ENCODE measurements around the gene VRK2. TPM values are rescaled to one million over a fixed set of nuclear protein-coding genes. Genes with fewer than 3 reads are reported as not detected.

Gene VRK2
- 32.9 TPM for polyA plus RNA-seq

GRCh38 chr2:58046585-58047372 lies at the start of gene VRK2:
TSS of gene VRK2 (plus strand) at chr2:58046806. CDS start at chr2:58048832, 2,026 bp downstream.
- Mint-ChIP-seq H3K4me3 (peak within 1 kb of the TSS; percentile 92 to 100 (median 96)), H3K27me3 (no peaks in the 10 kb centered on the region), H3K36me3 (no peaks in the 10 kb centered on the region), H3K27ac (peak within 1 kb of the TSS; percentile 94 to 99 (median 96)), H3K9me3 (no peaks in the 10 kb centered on the region), H3K4me1 (peaks cover 33 to 44% (median 37%) of the 10 kb centered on the region in 3 donors)

GRCh38 chr2:58006256-58006951 lies 40.2 kb upstream of the VRK2 start:
- peak overlapping the region in 1 of 3 donors; percentile 82 for H3K27ac Mint-ChIP-seq
- H3K9me3 Mint-ChIP-seq, result peaks cover 0 to 3% (median 0%) of the 10 kb centered on the region in 3 donors
- H3K27me3 Mint-ChIP-seq, result no peaks in the 10 kb centered on the region
- H3K4me3 Mint-ChIP-seq, result peak overlapping the region in 2 of 4 donors; percentile 19 to 63
- peaks cover 0 to 11% (median 10%) of the 10 kb centered on the region in 3 donors for H3K4me1 Mint-ChIP-seq
- peaks cover 9% of the 10 kb centered on the region for H3K36me3 Mint-ChIP-seq

GRCh38 chr2:58006952-58007284 lies 39.7 kb upstream of the VRK2 start:
- Mint-ChIP-seq H3K27ac (no peak overlapping the region), H3K4me3 (peak overlapping the region in 2 of 4 donors; percentile 19 to 63), H3K4me1 (peaks cover 0 to 11% (median 10%) of the 10 kb centered on the region in 3 donors), H3K27me3 (no peaks in the 10 kb centered on the region), H3K36me3 (peaks cover 9% of the 10 kb centered on the region), H3K9me3 (peaks cover 0 to 3% (median 0%) of the 10 kb centered on the region in 3 donors)

GRCh38 chr2:58010599-58010998 lies 36.0 kb upstream of the VRK2 start:
- Mint-ChIP-seq H3K9me3 (peaks cover 3 to 5% (median 3%) of the 10 kb centered on the region in 3 donors), H3K27me3 (no peaks in the 10 kb centered on the region), H3K27ac (peak overlapping the region in 1 of 3 donors; percentile 46), H3K36me3 (peaks cover 8% of the 10 kb centered on the region), H3K4me1 (peaks cover 0 to 11% (median 10%) of the 10 kb centered on the region in 3 donors), H3K4me3 (no peak overlapping the region)

- Mint-ChIP-seq H3K27ac (no peak overlapping the region), H3K4me1 (peaks cover 13 to 19% (median 15%) of the 10 kb centered on the region in 3 donors), H3K9me3 (peaks cover 0 to 1% (median under 1%) of the 10 kb centered on the region in 3 donors), H3K27me3 (no peaks in the 10 kb centered on the region), H3K36me3 (peaks cover 2% of the 10 kb centered on the region), H3K4me3 (no peak overlapping the region)
Measured at GRCh38 chr2:58019229-58019628, 27.4 kb upstream of the VRK2 start.

- Mint-ChIP-seq H3K9me3 (no peaks in the 10 kb centered on the region), H3K27me3 (no peaks in the 10 kb centered on the region), H3K4me3 (peak overlapping the region in 1 of 4 donors; percentile 94), H3K27ac (peak overlapping the region in 1 of 3 donors; percentile 11), H3K4me1 (peaks cover 13 to 24% (median 18%) of the 10 kb centered on the region in 3 donors), H3K36me3 (peaks cover 5% of the 10 kb centered on the region)
Measured at GRCh38 chr2:58025150-58025933, 21.3 kb upstream of the VRK2 start.

- Mint-ChIP-seq H3K4me1 (peaks cover 25 to 35% (median 29%) of the 10 kb centered on the region in 3 donors), H3K4me3 (no peak overlapping the region), H3K9me3 (no peaks in the 10 kb centered on the region), H3K27me3 (no peaks in the 10 kb centered on the region), H3K36me3 (peaks cover 5% of the 10 kb centered on the region), H3K27ac (no peak overlapping the region)
Measured at GRCh38 chr2:58027029-58027428, 19.6 kb upstream of the VRK2 start.

- no peaks in the 10 kb centered on the region for H3K9me3 Mint-ChIP-seq
- H3K27me3 Mint-ChIP-seq, result no peaks in the 10 kb centered on the region
- peaks cover 5% of the 10 kb centered on the region for H3K36me3 Mint-ChIP-seq
- peaks cover 35 to 36% (median 35%) of the 10 kb centered on the region in 3 donors for H3K4me1 Mint-ChIP-seq
- peak overlapping the region in 1 of 3 donors; percentile 54 for H3K27ac Mint-ChIP-seq
- no peak overlapping the region for H3K4me3 Mint-ChIP-seq
Measured at GRCh38 chr2:58030771-58031170, 15.8 kb upstream of the VRK2 start.

- Mint-ChIP-seq H3K4me1 (peaks cover 35 to 38% (median 38%) of the 10 kb centered on the region in 3 donors), H3K27ac (peak overlapping the region in 2 of 3 donors; percentile 20 to 60), H3K27me3 (no peaks in the 10 kb centered on the region), H3K9me3 (no peaks in the 10 kb centered on the region), H3K36me3 (peaks cover 7% of the 10 kb centered on the region), H3K4me3 (peak overlapping the region in 2 of 4 donors; percentile 79 to 88)
Measured at GRCh38 chr2:58032016-58032763, 14.4 kb upstream of the VRK2 start.

GRCh38 chr2:58032764-58033080 lies 13.9 kb upstream of the VRK2 start:
- H3K27me3 Mint-ChIP-seq, result no peaks in the 10 kb centered on the region
- H3K9me3 Mint-ChIP-seq, result peaks cover 0 to 3% (median 0%) of the 10 kb centered on the region in 3 donors
- H3K4me3 Mint-ChIP-seq, result peak overlapping the region in 2 of 4 donors; percentile 79 to 88
- peaks cover 7% of the 10 kb centered on the region for H3K36me3 Mint-ChIP-seq
- H3K4me1 Mint-ChIP-seq, result peaks cover 35 to 39% (median 38%) of the 10 kb centered on the region in 3 donors
- peak overlapping the region in 2 of 3 donors; percentile 20 to 39 for H3K27ac Mint-ChIP-seq

GRCh38 chr2:58033530-58033929 lies 13.1 kb upstream of the VRK2 start:
- H3K36me3 Mint-ChIP-seq, result peaks cover 7% of the 10 kb centered on the region
- H3K9me3 Mint-ChIP-seq, result peaks cover 0 to 3% (median 0%) of the 10 kb centered on the region in 3 donors
- H3K4me3 Mint-ChIP-seq, result no peak overlapping the region
- peaks cover 38 to 44% (median 39%) of the 10 kb centered on the region in 3 donors for H3K4me1 Mint-ChIP-seq
- H3K27ac Mint-ChIP-seq, result peak overlapping the region in 1 of 3 donors; percentile 78
- no peaks in the 10 kb centered on the region for H3K27me3 Mint-ChIP-seq

- Mint-ChIP-seq H3K4me1 (peaks cover 44 to 53% (median 45%) of the 10 kb centered on the region in 3 donors), H3K27ac (peak overlapping the region in 1 of 3 donors; percentile 52), H3K27me3 (no peaks in the 10 kb centered on the region), H3K4me3 (peak overlapping the region in 2 of 4 donors; percentile 19 to 79), H3K9me3 (peaks cover 0 to 3% (median 0%) of the 10 kb centered on the region in 3 donors), H3K36me3 (peaks cover 2% of the 10 kb centered on the region)
Measured at GRCh38 chr2:58035352-58035751, 11.3 kb upstream of the VRK2 start.

- peak overlapping the region in 2 of 3 donors; percentile 60 to 89 for H3K27ac Mint-ChIP-seq
- peaks cover 20 to 41% (median 31%) of the 10 kb centered on the region in 3 donors for H3K4me1 Mint-ChIP-seq
- peaks cover 2% of the 10 kb centered on the region for H3K36me3 Mint-ChIP-seq
- H3K4me3 Mint-ChIP-seq, result peak overlapping the region in 3 of 4 donors; percentile 44 to 74 (median 71)
- H3K9me3 Mint-ChIP-seq, result peaks cover 0 to 3% (median 0%) of the 10 kb centered on the region in 3 donors
- H3K27me3 Mint-ChIP-seq, result no peaks in the 10 kb centered on the region
Measured at GRCh38 chr2:58039170-58039611, 7.4 kb upstream of the VRK2 start.

- Mint-ChIP-seq H3K27me3 (no peaks in the 10 kb centered on the region), H3K4me1 (peaks cover 26 to 39% (median 30%) of the 10 kb centered on the region in 3 donors), H3K27ac (peak overlapping the region in 1 of 3 donors; percentile 90), H3K36me3 (no peaks in the 10 kb centered on the region), H3K4me3 (no peak overlapping the region), H3K9me3 (peaks cover 0 to 1% (median 0%) of the 10 kb centered on the region in 3 donors)
Measured at GRCh38 chr2:58042486-58042970, 4.1 kb upstream of the VRK2 start.
